ENCODE results near the gene SLC35B1. TPM values are rescaled to one million over a fixed set of nuclear protein-coding genes. Genes with fewer than 3 reads are reported as not detected.
"Not testable (repeated sequence)": the region's sequence is repeated elsewhere in the genome, so short reads cannot be mapped to it uniquely, and the experiment has no call there.

The SLC35B1 gene
- polyA plus RNA-seq, 1 donor (not counting 4 experiments of a cell fraction or from before 2014, with no cell fraction given) = 71.6 TPM

DNA sequence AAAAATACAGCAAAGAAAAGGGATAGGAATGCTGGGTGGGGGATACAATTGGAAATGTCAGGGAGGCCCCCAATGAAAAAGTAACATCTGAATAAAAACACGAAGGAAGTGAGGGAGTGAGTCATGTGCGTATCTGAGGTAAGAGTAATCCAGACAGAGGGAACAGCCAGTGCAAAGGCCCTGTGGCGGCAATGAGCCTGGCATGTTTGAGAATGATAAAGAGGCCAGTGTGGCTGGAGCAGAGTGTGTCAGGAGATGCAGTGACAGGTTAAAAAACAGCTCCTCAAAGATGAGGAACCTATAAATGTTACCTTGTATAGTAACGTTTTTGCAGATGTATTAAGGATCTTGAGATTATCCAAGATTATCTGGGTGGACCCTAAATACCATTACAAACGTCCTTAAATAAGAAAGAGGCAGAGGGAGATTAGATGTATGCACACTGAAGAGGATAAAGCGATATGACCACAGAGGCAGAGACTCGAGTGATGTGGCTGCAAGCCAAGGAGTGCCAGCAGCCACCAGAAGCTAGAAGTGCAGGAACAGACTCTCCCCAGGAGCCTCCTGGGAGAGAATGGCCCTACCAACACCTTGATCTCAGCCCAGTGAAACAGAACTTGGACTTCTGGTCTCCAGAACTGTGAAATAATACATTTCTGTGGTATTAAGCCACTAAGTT, 17.8 kb upstream of the SLC35B1 start:
- DNase-seq (ENCODE audit: low read depth, low spot score) (no peak), FAIRE-seq (no peak)
- H4K20me1 ChIP-seq (ENCODE audit: control insufficient read depth, extremely low read depth, insufficient read depth, low read length) = no peaks in the 10 kb centered on the region
- H3K27ac ChIP-seq (ENCODE audit: control insufficient read depth, insufficient read depth, low read length) = no peak overlapping the region
- no peaks in the 10 kb centered on the region for H3K27me3 ChIP-seq (ENCODE audit: control insufficient read depth, extremely low read depth, insufficient read depth, low read length)
- H2AFZ ChIP-seq (ENCODE audit: control insufficient read depth, low read length) = no peak overlapping the region
- no peak overlapping the region for H3K9ac ChIP-seq (ENCODE audit: control insufficient read depth, extremely low read depth, insufficient read depth, low read length)
- no peaks in the 10 kb centered on the region for H3K9me3 ChIP-seq (ENCODE audit: control insufficient read depth, low read depth, low read length)
- no peak for TF ChIP-seq EZH2 (IDR thresholded peaks at IDR 0.05; ENCODE audit: low read length)
- no peak for TF ChIP-seq CTCF (optimal IDR thresholded peaks at IDR 0.05 in 1 of 3, IDR thresholded peaks at IDR 0.05 in 1 of 3, conservative IDR thresholded peaks at IDR 0.05 in 1 of 3; ENCODE audit: extremely low read depth in 1 of 3, insufficient read depth in 2 of 3, low read length in 3 of 3)
- no peaks in the 10 kb centered on the region for H3K4me1 ChIP-seq (ENCODE audit: control insufficient read depth, extremely low read depth, insufficient read depth, low read length)
- peaks cover 0 to 5% of the 10 kb centered on the region in 2 experiments for H3K36me3 ChIP-seq (ENCODE audit: control insufficient read depth in 2 of 2, extremely low read depth in 1 of 2, insufficient read depth in 2 of 2, low read length in 2 of 2)
- H3K9me1 ChIP-seq (ENCODE audit: control insufficient read depth, extremely low read depth, insufficient read depth, low read length) = no peaks in the 10 kb centered on the region
- dilution Hi-C loops (cut with MboI; ENCODE audit: extremely low pct_ligation_motif_present, low sequenced_read_pairs) = no loop called here
- H3K4me3 ChIP-seq (ENCODE audit: control insufficient read depth in 2 of 3, extremely low read depth in 1 of 3, insufficient read depth in 2 of 3, low read depth in 1 of 3, low read length in 3 of 3) = no peak overlapping the region
- no peaks in the 10 kb centered on the region for H3K79me2 ChIP-seq (ENCODE audit: control insufficient read depth, insufficient read depth, low read length)
- no peak overlapping the region for H3K4me2 ChIP-seq (ENCODE audit: control insufficient read depth, extremely low read depth, insufficient read depth, low read depth, low read length)

GRCh38 chr17:49724552-49724951, 16.8 kb upstream of the SLC35B1 start:
- H3K27me3 ChIP-seq (ENCODE audit: control insufficient read depth, extremely low read depth, insufficient read depth, low read length); H3K9me3 ChIP-seq (ENCODE audit: control insufficient read depth, low read depth, low read length); H3K27ac ChIP-seq (ENCODE audit: control insufficient read depth, insufficient read depth, low read length); DNase-seq (ENCODE audit: low read depth, low spot score); H3K4me1 ChIP-seq (ENCODE audit: control insufficient read depth, extremely low read depth, insufficient read depth, low read length); H4K20me1 ChIP-seq (ENCODE audit: control insufficient read depth, extremely low read depth, insufficient read depth, low read length); H3K9ac ChIP-seq (ENCODE audit: control insufficient read depth, extremely low read depth, insufficient read depth, low read length); H3K79me2 ChIP-seq (ENCODE audit: control insufficient read depth, insufficient read depth, low read length); H2AFZ ChIP-seq (ENCODE audit: control insufficient read depth, low read length); H3K4me3 ChIP-seq (ENCODE audit: control insufficient read depth in 2 of 3, extremely low read depth in 1 of 3, insufficient read depth in 2 of 3, low read depth in 1 of 3, low read length in 3 of 3); FAIRE-seq; H3K9me1 ChIP-seq (ENCODE audit: control insufficient read depth, extremely low read depth, insufficient read depth, low read length); dilution Hi-C loops (cut with MboI; ENCODE audit: extremely low pct_ligation_motif_present, low sequenced_read_pairs); H3K4me2 ChIP-seq (ENCODE audit: control insufficient read depth, extremely low read depth, insufficient read depth, low read depth, low read length): not testable (repeated sequence)
- H3K36me3 ChIP-seq (ENCODE audit: control insufficient read depth in 2 of 2, extremely low read depth in 1 of 2, insufficient read depth in 2 of 2, low read length in 2 of 2) = peaks cover 0 to 12% of the 10 kb centered on the region in 2 experiments

DNA sequence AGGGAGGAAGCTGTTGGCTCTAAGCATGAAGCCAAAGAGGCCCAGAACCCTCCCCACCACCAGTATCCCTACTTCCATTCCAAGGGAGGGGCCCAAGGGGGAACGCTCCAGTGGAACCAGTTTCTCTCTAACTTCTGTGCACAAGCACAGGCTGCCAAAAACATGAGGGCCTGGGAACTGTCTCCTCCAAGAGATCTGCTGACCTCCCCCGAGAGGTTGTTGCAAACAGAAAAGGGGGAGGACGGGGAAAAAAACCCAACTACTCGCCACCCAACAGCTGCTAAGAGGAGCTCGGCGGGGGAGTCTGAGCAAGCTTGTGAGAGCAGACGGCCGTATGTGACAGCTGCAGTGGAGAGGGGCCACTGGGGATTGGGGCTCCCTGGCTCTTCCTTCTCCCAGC, 15.7 kb upstream of the SLC35B1 start:
- TF ChIP-seq EZH2 (IDR thresholded peaks at IDR 0.05; ENCODE audit: low read length) = no peak
- TF ChIP-seq CTCF (optimal IDR thresholded peaks at IDR 0.05 in 1 of 3, IDR thresholded peaks at IDR 0.05 in 1 of 3, conservative IDR thresholded peaks at IDR 0.05 in 1 of 3; ENCODE audit: extremely low read depth in 1 of 3, insufficient read depth in 2 of 3, low read length in 3 of 3) = no peak
- H3K36me3 ChIP-seq (ENCODE audit: control insufficient read depth in 2 of 2, extremely low read depth in 1 of 2, insufficient read depth in 2 of 2, low read length in 2 of 2) = peaks cover 0 to 16% of the 10 kb centered on the region in 2 experiments
- H3K4me1 ChIP-seq (ENCODE audit: control insufficient read depth, extremely low read depth, insufficient read depth, low read length) = no peaks in the 10 kb centered on the region
- H3K79me2 ChIP-seq (ENCODE audit: control insufficient read depth, insufficient read depth, low read length) = no peaks in the 10 kb centered on the region
- no peaks in the 10 kb centered on the region for H3K27me3 ChIP-seq (ENCODE audit: control insufficient read depth, extremely low read depth, insufficient read depth, low read length)
- H4K20me1 ChIP-seq (ENCODE audit: control insufficient read depth, extremely low read depth, insufficient read depth, low read length) = no peaks in the 10 kb centered on the region
- H3K4me2 ChIP-seq (ENCODE audit: control insufficient read depth, extremely low read depth, insufficient read depth, low read depth, low read length) = no peak overlapping the region
- no peak overlapping the region for H2AFZ ChIP-seq (ENCODE audit: control insufficient read depth, low read length)
- H3K9me3 ChIP-seq (ENCODE audit: control insufficient read depth, low read depth, low read length) = no peaks in the 10 kb centered on the region
- no peak for FAIRE-seq
- no peak overlapping the region for H3K27ac ChIP-seq (ENCODE audit: control insufficient read depth, insufficient read depth, low read length)
- H3K4me3 ChIP-seq (ENCODE audit: control insufficient read depth in 2 of 3, extremely low read depth in 1 of 3, insufficient read depth in 2 of 3, low read depth in 1 of 3, low read length in 3 of 3) = no peak overlapping the region
- H3K9ac ChIP-seq (ENCODE audit: control insufficient read depth, extremely low read depth, insufficient read depth, low read length) = no peak overlapping the region
- dilution Hi-C loops (cut with MboI; ENCODE audit: extremely low pct_ligation_motif_present, low sequenced_read_pairs) = no loop called here
- H3K9me1 ChIP-seq (ENCODE audit: control insufficient read depth, extremely low read depth, insufficient read depth, low read length) = no peaks in the 10 kb centered on the region
- DNase-seq (ENCODE audit: low read depth, low spot score) = no peak

Measured in keratinocyte (primary cell).